KMS-11 (cell line): Measurements from ENCODE around the gene MUL1.

Source experiments
- H2AFZ ChIP-seq: fragments of 200-600 bp; sonication (generic); 2 replicates; pipeline ENCODE4 v1.6.1; 2016; ENCODE audit warnings: antibody characterized with exemption, mixed run types, low read depth
- H3K27ac ChIP-seq: fragments of 200-600 bp; sonication (generic); 2 replicates; pipeline ENCODE4 v1.6.1; 2016; ENCODE audit warnings: mild to moderate bottlenecking, mixed run types
- H3K27me3 ChIP-seq: fragments of 200-600 bp; sonication (generic); 2 replicates; pipeline ENCODE4 v1.6.1; 2017; ENCODE audit warnings: mild to moderate bottlenecking, low read depth, mixed run types, moderate library complexity; ENCODE audit not compliant: insufficient read depth
- H3K36me3 ChIP-seq: fragments of 200-600 bp; sonication (generic); 2 replicates; pipeline ENCODE4 v1.6.1; 2017; ENCODE audit warnings: mild to moderate bottlenecking, mixed run types; ENCODE audit not compliant: insufficient read depth
- H3K4me1 ChIP-seq: fragments of 200-600 bp; sonication (generic); 2 replicates; pipeline ENCODE4 v1.6.1; 2016; ENCODE audit warnings: mild to moderate bottlenecking, low read depth, mixed run types; ENCODE audit not compliant: poor library complexity, severe bottlenecking
- H3K4me2 ChIP-seq: fragments of 200-600 bp; sonication (generic); 2 replicates; pipeline ENCODE4 v1.7.0; 2016; ENCODE audit warnings: mild to moderate bottlenecking, mixed run types
- H3K4me3 ChIP-seq: fragments of 200-600 bp; sonication (generic); IDR thresholded peaks from 2 replicates; pipeline ENCODE4 v1.6.1; 2017; ENCODE audit warnings: low read depth, low read length, mixed read lengths; ENCODE audit not compliant: insufficient read depth
- H3K79me2 ChIP-seq: fragments of 200-600 bp; sonication (generic); 2 replicates; pipeline ENCODE4 v1.6.1; 2016; ENCODE audit warnings: low read depth, mixed run types; ENCODE audit not compliant: insufficient read depth
- H3K9ac ChIP-seq: fragments of 200-600 bp; sonication (generic); 2 replicates; pipeline ENCODE4 v1.6.1; 2016; ENCODE audit warnings: mild to moderate bottlenecking, mixed run types
- H4K20me1 ChIP-seq: fragments of 200-600 bp; sonication (generic); 2 replicates; pipeline ENCODE4 v1.6.1; 2016; ENCODE audit warnings: mild to moderate bottlenecking, mixed run types; ENCODE audit not compliant: insufficient read depth
- TF ChIP-seq, protein P1 (sequence below): fragments of 200-600 bp; sonication (generic); conservative IDR thresholded peaks from 2 replicates; pipeline ENCODE4 v1.6.1; 2017; ENCODE audit warnings: low read depth, mild to moderate bottlenecking, antibody characterized with exemption, low read length, moderate library complexity, mixed read lengths

The MUL1 gene

GRCh38 chr1:20486457-20487235 is 21.3 kb downstream of the MUL1 start:
- H3K4me1 ChIP-seq = no peaks in the 10 kb centered on the region
- no peak overlapping the region for H2AFZ ChIP-seq
- H3K27ac ChIP-seq = no peak overlapping the region
- H3K4me3 ChIP-seq = no peak overlapping the region
- no peaks in the 10 kb centered on the region for H3K79me2 ChIP-seq
- no peak overlapping the region for H3K4me2 ChIP-seq
- H3K36me3 ChIP-seq = no peaks in the 10 kb centered on the region
- TF ChIP-seq, protein P1, sequence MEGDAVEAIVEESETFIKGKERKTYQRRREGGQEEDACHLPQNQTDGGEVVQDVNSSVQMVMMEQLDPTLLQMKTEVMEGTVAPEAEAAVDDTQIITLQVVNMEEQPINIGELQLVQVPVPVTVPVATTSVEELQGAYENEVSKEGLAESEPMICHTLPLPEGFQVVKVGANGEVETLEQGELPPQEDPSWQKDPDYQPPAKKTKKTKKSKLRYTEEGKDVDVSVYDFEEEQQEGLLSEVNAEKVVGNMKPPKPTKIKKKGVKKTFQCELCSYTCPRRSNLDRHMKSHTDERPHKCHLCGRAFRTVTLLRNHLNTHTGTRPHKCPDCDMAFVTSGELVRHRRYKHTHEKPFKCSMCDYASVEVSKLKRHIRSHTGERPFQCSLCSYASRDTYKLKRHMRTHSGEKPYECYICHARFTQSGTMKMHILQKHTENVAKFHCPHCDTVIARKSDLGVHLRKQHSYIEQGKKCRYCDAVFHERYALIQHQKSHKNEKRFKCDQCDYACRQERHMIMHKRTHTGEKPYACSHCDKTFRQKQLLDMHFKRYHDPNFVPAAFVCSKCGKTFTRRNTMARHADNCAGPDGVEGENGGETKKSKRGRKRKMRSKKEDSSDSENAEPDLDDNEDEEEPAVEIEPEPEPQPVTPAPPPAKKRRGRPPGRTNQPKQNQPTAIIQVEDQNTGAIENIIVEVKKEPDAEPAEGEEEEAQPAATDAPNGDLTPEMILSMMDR = no peak
- no peaks in the 10 kb centered on the region for H4K20me1 ChIP-seq
- H3K9ac ChIP-seq = no peak overlapping the region
- H3K27me3 ChIP-seq = peaks cover 76% of the 10 kb centered on the region

DNA sequence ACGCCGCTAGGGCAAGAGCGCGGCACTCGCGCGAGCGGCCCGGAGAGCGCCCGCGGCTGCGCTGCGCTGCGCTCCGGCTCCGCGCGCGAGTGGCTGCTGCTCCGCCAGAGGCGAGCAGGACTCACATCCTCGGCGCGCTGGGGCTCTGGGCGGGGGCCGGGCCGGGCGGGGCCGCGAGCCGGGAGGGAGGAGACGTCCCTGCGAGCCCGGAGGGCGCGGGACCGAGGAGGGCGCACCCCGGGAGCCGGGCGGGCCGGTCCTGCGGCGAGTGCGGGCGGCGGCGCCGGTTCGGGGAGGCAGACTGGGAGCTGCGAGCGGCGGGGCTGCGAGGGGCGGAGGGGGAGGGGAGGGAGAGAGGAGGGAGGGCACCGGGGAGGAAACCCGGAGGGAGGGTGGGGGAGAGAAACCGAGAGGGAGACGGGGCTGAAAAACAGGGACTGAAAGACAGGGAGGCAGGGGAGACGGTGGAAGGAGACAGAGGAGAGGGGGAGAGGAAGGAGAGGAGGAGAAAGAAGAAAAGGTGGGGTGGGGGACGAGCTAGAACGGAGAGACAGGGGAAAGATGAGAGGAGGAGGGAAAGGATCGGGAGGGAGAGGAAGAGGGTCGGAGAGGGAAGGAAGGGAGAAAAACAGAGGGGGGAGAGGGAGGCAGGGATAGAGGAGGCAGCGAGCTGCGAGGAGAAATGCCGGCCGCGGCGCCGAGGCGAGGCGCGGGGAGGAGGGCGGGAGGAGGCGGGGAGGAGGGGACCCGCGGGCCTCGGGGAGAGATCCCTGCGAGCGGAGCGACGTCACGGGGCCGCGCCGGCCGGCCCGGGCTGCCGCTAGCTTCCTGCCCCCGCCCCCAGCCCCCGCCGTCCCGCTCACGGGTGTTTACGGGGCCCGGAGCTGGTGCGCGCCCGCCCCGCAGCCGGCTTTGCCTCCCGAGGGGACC is 22.2 kb downstream of the MUL1 start, which contains the start of gene CAMK2N1:
Gene CAMK2N1, minus strand, starts transcription at position 684 of the 930 bp plus-strand sequence. CDS start 831 bp downstream, outside the sequence.
- H3K27me3 ChIP-seq = peaks cover 74% of the 10 kb centered on the region
- no peak within 1 kb of the TSS for H3K4me3 ChIP-seq
- H3K9ac ChIP-seq = no peak within 1 kb of the TSS
- H3K36me3 ChIP-seq = no peaks in the 10 kb centered on the region
- TF ChIP-seq, protein P1 = no peak
- no peaks in the 10 kb centered on the region for H3K79me2 ChIP-seq
- H3K4me1 ChIP-seq = no peaks in the 10 kb centered on the region
- no peak within 1 kb of the TSS for H2AFZ ChIP-seq
- H3K4me2 ChIP-seq = no peak within 1 kb of the TSS
- no peak within 1 kb of the TSS for H3K27ac ChIP-seq
- H4K20me1 ChIP-seq = no peaks in the 10 kb centered on the region

DNA sequence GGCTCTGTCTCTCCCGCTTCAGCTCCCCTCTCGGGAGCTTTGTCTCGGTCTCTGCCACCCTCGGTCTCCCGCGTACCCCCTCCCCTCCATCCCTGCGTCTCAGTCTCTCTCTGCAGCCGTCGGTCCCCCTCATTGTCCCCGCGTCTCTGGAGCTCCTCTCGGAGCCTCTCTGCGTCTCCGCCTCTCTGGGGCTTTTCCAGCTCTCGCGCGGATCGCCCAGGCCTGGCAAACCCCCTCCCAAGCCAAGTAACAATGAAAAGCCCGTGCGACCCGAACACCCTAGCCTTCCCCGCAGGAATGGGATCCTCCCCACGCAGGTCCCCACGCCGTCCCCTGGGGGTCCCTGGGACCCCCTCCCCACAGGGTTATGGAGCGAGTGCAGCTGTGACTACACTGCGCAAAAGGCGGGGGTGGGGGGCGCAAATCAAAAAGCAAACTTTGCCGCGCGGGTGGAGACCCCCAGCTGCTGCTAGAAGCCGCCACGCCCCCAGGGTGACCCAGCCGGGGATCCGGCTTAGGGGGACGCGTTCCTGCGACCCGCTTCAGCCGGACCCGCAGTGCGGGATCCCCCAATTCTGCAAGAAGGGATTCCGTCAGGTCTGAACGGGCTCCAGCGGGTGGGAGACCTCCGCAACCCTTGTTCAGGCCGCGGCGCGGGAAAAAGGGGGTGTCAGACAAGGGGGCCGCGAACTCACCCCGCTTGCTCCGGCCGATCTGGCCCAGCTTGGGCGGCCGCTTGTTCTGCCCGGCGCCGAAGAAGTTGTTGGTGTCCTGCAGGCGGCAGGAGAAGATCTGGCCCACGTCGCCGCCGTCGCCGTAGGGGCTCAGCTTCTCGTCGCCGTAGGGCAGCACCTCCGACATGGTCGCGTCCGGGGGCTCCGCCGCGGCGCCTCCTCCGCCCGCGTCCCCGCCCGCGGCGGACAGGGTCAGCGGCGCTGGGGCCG is 23.2 kb downstream of the MUL1 start:
- no peak overlapping the region for H3K27ac ChIP-seq
- TF ChIP-seq, protein P1 = no peak
- no peak overlapping the region for H3K4me3 ChIP-seq
- no peaks in the 10 kb centered on the region for H3K36me3 ChIP-seq
- no peak overlapping the region for H3K9ac ChIP-seq
- H3K4me1 ChIP-seq = no peaks in the 10 kb centered on the region
- H3K27me3 ChIP-seq = peaks cover 81% of the 10 kb centered on the region
- no peaks in the 10 kb centered on the region for H3K79me2 ChIP-seq
- no peaks in the 10 kb centered on the region for H4K20me1 ChIP-seq
- no peak overlapping the region for H3K4me2 ChIP-seq
- no peak overlapping the region for H2AFZ ChIP-seq

DNA sequence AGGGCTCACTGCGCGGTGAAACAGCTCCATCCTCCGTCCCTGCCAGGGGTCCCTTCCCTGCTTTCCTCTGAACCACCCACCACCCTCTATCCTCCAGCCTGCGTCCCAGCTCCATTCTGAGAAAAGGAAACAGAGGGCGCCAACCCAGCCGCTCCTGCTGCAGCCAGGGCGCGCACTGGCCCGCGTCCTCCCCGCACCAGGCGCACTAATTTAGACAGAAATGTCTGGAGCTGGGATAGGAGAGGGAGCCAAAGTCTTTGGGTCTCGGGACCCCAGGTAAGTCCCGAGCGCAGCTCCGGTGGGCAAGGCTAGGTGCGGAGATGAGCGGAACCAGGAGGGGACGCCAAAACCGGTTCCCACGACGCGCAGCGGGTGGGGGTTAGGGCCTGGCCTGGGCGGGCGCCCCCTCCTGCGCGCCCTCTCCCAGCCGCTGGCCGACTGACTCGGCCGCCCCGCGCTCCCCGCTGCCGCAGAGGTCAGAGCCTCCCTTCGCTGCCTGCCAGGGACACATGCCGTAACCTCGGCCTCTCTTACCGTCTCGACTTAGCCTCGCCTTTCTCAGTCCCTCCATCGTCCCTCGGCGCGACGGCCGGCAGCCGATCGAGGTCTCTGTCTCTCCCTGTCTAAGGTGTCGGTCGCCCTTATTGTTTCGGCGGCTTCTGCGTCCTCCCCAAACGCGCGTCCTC is 24.0 kb downstream of the MUL1 start:
- Histone ChIP-seq H3K4me2 (no peak overlapping the region), H2AFZ (no peak overlapping the region), H3K4me3 (no peak overlapping the region), H3K36me3 (no peaks in the 10 kb centered on the region), H3K79me2 (no peaks in the 10 kb centered on the region), H3K27ac (no peak overlapping the region), H3K9ac (no peak overlapping the region), H3K27me3 (peaks cover 79% of the 10 kb centered on the region), H3K4me1 (no peaks in the 10 kb centered on the region), H4K20me1 (no peaks in the 10 kb centered on the region)
- TF ChIP-seq, protein P1 = no peak
